Measurements from ENCODE around the gene ARID5B.

GRCh38 chr10:61937631-61938351 is 36.3 kb downstream of the ARID5B start:
- no peak for TF ChIP-seq EZH2 (IDR thresholded peaks at IDR 0.05; ENCODE audit: borderline replicate concordance, low read depth, low read length, severe bottlenecking)
- TF ChIP-seq CTCF (IDR thresholded peaks at IDR 0.05; ENCODE audit: borderline replicate concordance, extremely low read depth, low read length, poor library complexity, severe bottlenecking), result no peak
